ENCODE data around the gene MAGEA11. TPM values are rescaled to one million over a fixed set of nuclear protein-coding genes. Genes with fewer than 3 reads are reported as not detected.

Gene MAGEA11
- polyA plus RNA-seq, 1 donor (not counting 4 experiments of a cell fraction or from before 2014, with no cell fraction given) = not detected

DNA sequence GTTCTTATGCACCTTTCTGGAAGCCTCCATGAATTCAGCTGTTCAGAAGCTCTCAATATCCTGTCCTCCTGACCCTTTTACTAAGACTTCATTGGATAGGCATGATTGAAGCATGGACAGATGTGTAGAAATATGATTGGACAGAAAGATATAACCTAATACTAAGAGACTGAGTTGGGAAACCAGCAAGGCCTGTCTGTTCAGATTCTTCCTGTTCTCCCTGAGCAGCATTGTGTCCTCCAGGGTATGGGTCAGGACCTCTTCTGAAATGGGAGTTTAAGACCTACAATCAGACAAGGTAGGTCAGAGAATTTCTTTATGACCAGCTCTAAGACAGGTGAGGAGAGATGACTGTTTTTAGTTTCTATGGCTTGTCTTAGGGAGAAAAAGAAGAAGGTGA lies 23.9 kb upstream of the MAGEA11 start:
- peaks cover 2% of the 10 kb centered on the region for H3K9me3 ChIP-seq (ENCODE audit: control insufficient read depth, low read depth, low read length)
- H3K79me2 ChIP-seq (ENCODE audit: control insufficient read depth, insufficient read depth, low read length) = no peaks in the 10 kb centered on the region
- no peak overlapping the region for H3K9ac ChIP-seq (ENCODE audit: control insufficient read depth, extremely low read depth, insufficient read depth, low read length)
- H4K20me1 ChIP-seq (ENCODE audit: control insufficient read depth, extremely low read depth, insufficient read depth, low read length) = no peaks in the 10 kb centered on the region
- no peaks in the 10 kb centered on the region for H3K4me1 ChIP-seq (ENCODE audit: control insufficient read depth, extremely low read depth, insufficient read depth, low read length)
- H3K27ac ChIP-seq (ENCODE audit: control insufficient read depth, insufficient read depth, low read length) = no peak overlapping the region
- H3K36me3 ChIP-seq (ENCODE audit: control insufficient read depth in 2 of 2, extremely low read depth in 1 of 2, insufficient read depth in 2 of 2, low read length in 2 of 2) = no peaks in the 10 kb centered on the region
- no peaks in the 10 kb centered on the region for H3K27me3 ChIP-seq (ENCODE audit: control insufficient read depth, extremely low read depth, insufficient read depth, low read length)
- dilution Hi-C loops (cut with MboI; ENCODE audit: extremely low pct_ligation_motif_present, low sequenced_read_pairs) = no loop called here
- no peak overlapping the region for H3K4me2 ChIP-seq (ENCODE audit: control insufficient read depth, extremely low read depth, insufficient read depth, low read depth, low read length)
- H3K4me3 ChIP-seq (ENCODE audit: control insufficient read depth in 2 of 3, extremely low read depth in 1 of 3, insufficient read depth in 2 of 3, low read depth in 1 of 3, low read length in 3 of 3) = no peak overlapping the region
- H2AFZ ChIP-seq (ENCODE audit: control insufficient read depth, low read length) = no peak overlapping the region
- H3K9me1 ChIP-seq (ENCODE audit: control insufficient read depth, extremely low read depth, insufficient read depth, low read length) = no peaks in the 10 kb centered on the region
- TF ChIP-seq EZH2 (IDR thresholded peaks at IDR 0.05; ENCODE audit: low read length) = no peak
- TF ChIP-seq, protein P1, sequence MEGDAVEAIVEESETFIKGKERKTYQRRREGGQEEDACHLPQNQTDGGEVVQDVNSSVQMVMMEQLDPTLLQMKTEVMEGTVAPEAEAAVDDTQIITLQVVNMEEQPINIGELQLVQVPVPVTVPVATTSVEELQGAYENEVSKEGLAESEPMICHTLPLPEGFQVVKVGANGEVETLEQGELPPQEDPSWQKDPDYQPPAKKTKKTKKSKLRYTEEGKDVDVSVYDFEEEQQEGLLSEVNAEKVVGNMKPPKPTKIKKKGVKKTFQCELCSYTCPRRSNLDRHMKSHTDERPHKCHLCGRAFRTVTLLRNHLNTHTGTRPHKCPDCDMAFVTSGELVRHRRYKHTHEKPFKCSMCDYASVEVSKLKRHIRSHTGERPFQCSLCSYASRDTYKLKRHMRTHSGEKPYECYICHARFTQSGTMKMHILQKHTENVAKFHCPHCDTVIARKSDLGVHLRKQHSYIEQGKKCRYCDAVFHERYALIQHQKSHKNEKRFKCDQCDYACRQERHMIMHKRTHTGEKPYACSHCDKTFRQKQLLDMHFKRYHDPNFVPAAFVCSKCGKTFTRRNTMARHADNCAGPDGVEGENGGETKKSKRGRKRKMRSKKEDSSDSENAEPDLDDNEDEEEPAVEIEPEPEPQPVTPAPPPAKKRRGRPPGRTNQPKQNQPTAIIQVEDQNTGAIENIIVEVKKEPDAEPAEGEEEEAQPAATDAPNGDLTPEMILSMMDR (optimal IDR thresholded peaks at IDR 0.05 in 1 of 3, IDR thresholded peaks at IDR 0.05 in 1 of 3, conservative IDR thresholded peaks at IDR 0.05 in 1 of 3; ENCODE audit: extremely low read depth in 1 of 3, insufficient read depth in 2 of 3, low read length in 3 of 3) = no peak
- DNase-seq (ENCODE audit: low read depth, low spot score) (no peak), FAIRE-seq (no peak)

DNA sequence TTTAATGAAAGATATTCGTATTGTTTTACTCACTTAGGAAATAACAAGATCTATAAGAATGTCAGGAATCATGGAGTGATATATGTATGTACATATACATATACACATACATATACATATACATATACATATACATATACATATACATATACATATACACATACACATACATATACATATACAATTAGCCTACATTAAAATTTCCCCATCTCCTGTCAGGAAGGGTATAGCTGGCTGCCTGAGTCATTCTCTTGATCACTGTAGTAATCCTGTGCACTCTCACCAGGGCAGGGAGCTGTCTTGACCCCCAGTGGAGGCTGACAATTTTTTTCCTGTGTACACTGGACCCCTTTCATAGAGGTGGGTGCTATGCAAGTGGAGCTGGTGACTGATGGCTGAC lies 23.3 kb upstream of the MAGEA11 start:
- H3K4me2 ChIP-seq (ENCODE audit: control insufficient read depth, extremely low read depth, insufficient read depth, low read depth, low read length) = no peak overlapping the region
- no peaks in the 10 kb centered on the region for H4K20me1 ChIP-seq (ENCODE audit: control insufficient read depth, extremely low read depth, insufficient read depth, low read length)
- H3K4me1 ChIP-seq (ENCODE audit: control insufficient read depth, extremely low read depth, insufficient read depth, low read length) = no peaks in the 10 kb centered on the region
- no peak overlapping the region for H3K9ac ChIP-seq (ENCODE audit: control insufficient read depth, extremely low read depth, insufficient read depth, low read length)
- no peaks in the 10 kb centered on the region for H3K79me2 ChIP-seq (ENCODE audit: control insufficient read depth, insufficient read depth, low read length)
- no peak overlapping the region for H3K4me3 ChIP-seq (ENCODE audit: control insufficient read depth in 2 of 3, extremely low read depth in 1 of 3, insufficient read depth in 2 of 3, low read depth in 1 of 3, low read length in 3 of 3)
- no peak overlapping the region for H2AFZ ChIP-seq (ENCODE audit: control insufficient read depth, low read length)
- no peaks in the 10 kb centered on the region for H3K36me3 ChIP-seq (ENCODE audit: control insufficient read depth in 2 of 2, extremely low read depth in 1 of 2, insufficient read depth in 2 of 2, low read length in 2 of 2)
- H3K9me1 ChIP-seq (ENCODE audit: control insufficient read depth, extremely low read depth, insufficient read depth, low read length) = no peaks in the 10 kb centered on the region
- peaks cover 2% of the 10 kb centered on the region for H3K9me3 ChIP-seq (ENCODE audit: control insufficient read depth, low read depth, low read length)
- FAIRE-seq = no peak
- no peak overlapping the region for H3K27ac ChIP-seq (ENCODE audit: control insufficient read depth, insufficient read depth, low read length)
- no peak for DNase-seq (ENCODE audit: low read depth, low spot score)
- dilution Hi-C loops (cut with MboI; ENCODE audit: extremely low pct_ligation_motif_present, low sequenced_read_pairs) = no loop called here
- TF ChIP-seq, protein P1 (optimal IDR thresholded peaks at IDR 0.05 in 1 of 3, IDR thresholded peaks at IDR 0.05 in 1 of 3, conservative IDR thresholded peaks at IDR 0.05 in 1 of 3; ENCODE audit: extremely low read depth in 1 of 3, insufficient read depth in 2 of 3, low read length in 3 of 3) = no peak
- TF ChIP-seq EZH2 (IDR thresholded peaks at IDR 0.05; ENCODE audit: low read length) = no peak
- no peaks in the 10 kb centered on the region for H3K27me3 ChIP-seq (ENCODE audit: control insufficient read depth, extremely low read depth, insufficient read depth, low read length)
